Hepatocyte (in vitro differentiated cells): ENCODE results near the gene CASP2.

ENCODE experiments used
- CTCF ChIP-seq: fragments of 200-600 bp; sonication (generic); IDR thresholded peaks from 2 replicates; pipeline ENCODE4 v1.5.1; 2016; ENCODE audit warnings: antibody characterized with exemption, mild to moderate bottlenecking; ENCODE audit not compliant: poor library complexity
- EZH2 ChIP-seq: fragments of 200-600 bp; sonication (generic); IDR thresholded peaks from 2 replicates; pipeline ENCODE4 v1.6.1; 2016; ENCODE audit warnings: antibody characterized with exemption, mild to moderate bottlenecking, borderline replicate concordance
- EZH2phosphoT487 ChIP-seq: fragments of 200-600 bp; sonication (generic); IDR thresholded peaks from one replicate; pipeline ENCODE4 v1.6.1; 2018; ENCODE audit warnings: antibody characterized with exemption, mild to moderate bottlenecking, low read depth, moderate library complexity; ENCODE audit not compliant: unreplicated experiment, severe bottlenecking

- no peak for TF ChIP-seq CTCF
- no peak for TF ChIP-seq EZH2phosphoT487
- TF ChIP-seq EZH2, result no peak
Measured at GRCh38 chr7:143354376-143354775, 66.2 kb downstream of the CASP2 start.
